ENCODE results near the gene IRF8. TPM values are rescaled to one million over a fixed set of nuclear protein-coding genes. Genes with fewer than 3 reads are reported as not detected.

The IRF8 gene
- total and polyA plus RNA-seq, 2 of the 13 experiments (the other 11 are each of a cell fraction or from before 2014, with no cell fraction given): not detected

- TF ChIP-seq ZUFSP (CRISPR knock-in tag; IDR thresholded peaks at IDR 0.05; ENCODE audit: borderline replicate concordance) (no peak), ZNF446 (CRISPR knock-in tag; IDR thresholded peaks at IDR 0.05) (no peak), NR2C2 (CRISPR knock-in tag; IDR thresholded peaks at IDR 0.05; ENCODE audit: borderline replicate concordance) (peak; percentile 88), ZNF512 (CRISPR knock-in tag; IDR thresholded peaks at IDR 0.05) (no peak), ZC3H4 (CRISPR knock-in tag; IDR thresholded peaks at IDR 0.05; ENCODE audit: borderline replicate concordance) (no peak), ZFP36L1 (CRISPR knock-in tag; IDR thresholded peaks at IDR 0.05) (no peak), ZBTB7A (CRISPR knock-in tag; IDR thresholded peaks at IDR 0.05) (no peak), CREBL2 (CRISPR knock-in tag; IDR thresholded peaks at IDR 0.05; ENCODE audit: borderline replicate concordance) (no peak), CAMTA2 (CRISPR knock-in tag; IDR thresholded peaks at IDR 0.05; ENCODE audit: borderline replicate concordance) (no peak; the same call in 1 of the 2 replicates), RBFOX2 (IDR thresholded peaks at IDR 0.05; ENCODE audit: low read depth, low read length) (no peak), ZNF878 (CRISPR knock-in tag; IDR thresholded peaks at IDR 0.05) (no peak), MIER2 (CRISPR knock-in tag; IDR thresholded peaks at IDR 0.05) (no peak), RORA (CRISPR knock-in tag; IDR thresholded peaks at IDR 0.05) (no peak), REXO4 (CRISPR knock-in tag; IDR thresholded peaks at IDR 0.05; ENCODE audit: borderline replicate concordance) (no peak), HMGXB3 (CRISPR knock-in tag; IDR thresholded peaks at IDR 0.05; ENCODE audit: borderline replicate concordance) (no peak), FOXO4 (CRISPR knock-in tag; conservative IDR thresholded peaks at IDR 0.05) (no peak), KDM5A (IDR thresholded peaks at IDR 0.05; ENCODE audit: borderline replicate concordance, low read length) (no peak), TRIM22 (IDR thresholded peaks at IDR 0.05) (no peak)
Measured at GRCh38 chr16:85850344-85850880, 48.5 kb upstream of the IRF8 start (continued).

Data from HepG2 (cell line).